ENCODE measurements around the gene EXOSC7.
A peak's percentile ranks its signal among the peaks of the same experiment; 100 is the strongest.

The EXOSC7 gene

GRCh38 chr3:45010811-45011333 lies 34.8 kb downstream of the EXOSC7 start:
- Histone ChIP-seq H4K8ac (ENCODE audit: low read depth, low read length) (no peak overlapping the region), H3K56ac (ENCODE audit: low read length) (no peak overlapping the region), H2AK5ac (ENCODE audit: low read length) (no peak overlapping the region), H3K27me3 (ENCODE audit: insufficient read depth, low read length, poor library complexity) (no peaks in the 10 kb centered on the region), H3K23ac (ENCODE audit: low read length) (no peak overlapping the region), H3K79me2 (ENCODE audit: control insufficient read depth, insufficient read depth, low read length) (no peaks in the 10 kb centered on the region), H2BK120ac (ENCODE audit: low read depth, low read length) (no peak overlapping the region), H3K36me3 (ENCODE audit: control insufficient read depth, insufficient read depth, low read length) (peaks cover 6% of the 10 kb centered on the region), H3K4ac (ENCODE audit: low read depth, low read length) (no peak overlapping the region), H3K27ac (ENCODE audit: low read depth, low read length) (no peak overlapping the region), H3K79me1 (ENCODE audit: low read length) (no peaks in the 10 kb centered on the region), H4K5ac (ENCODE audit: low read length) (no peak overlapping the region), H3K4me3 (ENCODE audit: low read length) (no peak overlapping the region), H3K4me2 (ENCODE audit: low read length) (no peak overlapping the region), H3K9ac (ENCODE audit: low read length) (no peak overlapping the region), H2BK15ac (replicated peaks; ENCODE audit: low read depth) (no peak overlapping the region), H3K18ac (ENCODE audit: low read length) (no peak overlapping the region), H3K4me1 (ENCODE audit: control insufficient read depth, low read depth, low read length) (no peaks in the 10 kb centered on the region), H2BK5ac (ENCODE audit: low read length) (no peak overlapping the region)
- no peak for DNase-seq
- WGBS (ENCODE audit: extremely low coverage, insufficient coverage, low lambda C conversion rate) = no CpG with 5 or more reads among the region's 3 CpGs

DNA sequence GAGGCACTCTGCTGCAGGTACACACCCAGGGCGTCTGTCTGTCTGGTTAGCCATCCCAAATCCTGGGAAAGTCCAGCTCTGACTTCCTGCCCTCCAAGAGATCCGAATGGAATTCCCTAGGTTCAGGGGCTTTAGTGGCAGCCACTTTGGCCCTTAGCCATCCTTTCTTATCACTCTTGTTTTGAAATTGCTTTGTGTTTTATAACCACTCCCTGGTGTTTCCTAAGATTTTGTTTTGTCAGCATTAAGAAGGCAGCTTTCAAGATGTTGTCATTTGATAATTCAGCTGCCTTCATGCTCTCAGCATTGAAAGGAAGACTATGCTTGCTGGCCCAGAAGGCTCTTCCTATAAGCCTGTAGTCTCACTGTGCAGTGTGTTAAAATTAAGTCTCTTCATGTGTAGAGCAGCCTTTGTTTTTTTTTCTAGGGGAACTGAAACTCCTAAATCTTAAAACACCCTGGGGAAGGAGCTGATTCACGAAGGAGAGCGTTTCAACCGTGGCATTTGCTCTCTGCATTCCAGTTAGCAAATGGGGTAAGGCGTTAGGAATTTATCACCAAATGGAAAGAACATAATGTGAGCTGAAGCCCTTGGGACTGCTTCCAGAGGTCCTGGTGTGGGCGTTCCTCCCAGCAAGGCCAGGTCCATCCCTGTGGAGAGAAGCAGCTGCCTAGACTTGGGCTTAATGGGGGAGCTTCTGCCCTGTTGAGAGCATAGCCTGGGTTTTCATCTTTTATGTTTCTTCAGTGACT lies 35.9 kb downstream of the EXOSC7 start:
- H4K5ac ChIP-seq (ENCODE audit: low read length) = no peak overlapping the region
- no peak overlapping the region for H3K9ac ChIP-seq (ENCODE audit: low read length)
- no peak overlapping the region for H3K18ac ChIP-seq (ENCODE audit: low read length)
- no peak overlapping the region for H3K4ac ChIP-seq (ENCODE audit: low read depth, low read length)
- H3K4me2 ChIP-seq (ENCODE audit: low read length) = no peak overlapping the region
- no peak overlapping the region for H2BK120ac ChIP-seq (ENCODE audit: low read depth, low read length)
- no peaks in the 10 kb centered on the region for H3K27me3 ChIP-seq (ENCODE audit: insufficient read depth, low read length, poor library complexity)
- no peak overlapping the region for H3K56ac ChIP-seq (ENCODE audit: low read length)
- H3K27ac ChIP-seq (ENCODE audit: low read depth, low read length) = peak overlapping the region; percentile 26
- no CpG with 5 or more reads among the region's 7 CpGs for WGBS (ENCODE audit: extremely low coverage, insufficient coverage, low lambda C conversion rate)
- no peak overlapping the region for H3K4me3 ChIP-seq (ENCODE audit: low read length)
- no peak overlapping the region for H2BK15ac ChIP-seq (replicated peaks; ENCODE audit: low read depth)
- peaks cover 5% of the 10 kb centered on the region for H3K36me3 ChIP-seq (ENCODE audit: control insufficient read depth, insufficient read depth, low read length)
- peak; percentile 91 for DNase-seq
- no peak overlapping the region for H4K8ac ChIP-seq (ENCODE audit: low read depth, low read length)
- H2AK5ac ChIP-seq (ENCODE audit: low read length) = no peak overlapping the region
- H3K79me2 ChIP-seq (ENCODE audit: control insufficient read depth, insufficient read depth, low read length) = no peaks in the 10 kb centered on the region
- no peak overlapping the region for H3K23ac ChIP-seq (ENCODE audit: low read length)
- H2BK5ac ChIP-seq (ENCODE audit: low read length) = no peak overlapping the region
- H3K79me1 ChIP-seq (ENCODE audit: low read length) = no peaks in the 10 kb centered on the region
- no peaks in the 10 kb centered on the region for H3K4me1 ChIP-seq (ENCODE audit: control insufficient read depth, low read depth, low read length)

GRCh38 chr3:45012577-45012976 lies 36.5 kb downstream of the EXOSC7 start:
- Histone ChIP-seq H4K8ac (ENCODE audit: low read depth, low read length) (no peak overlapping the region), H3K4ac (ENCODE audit: low read depth, low read length) (no peak overlapping the region), H3K56ac (ENCODE audit: low read length) (no peak overlapping the region), H3K36me3 (ENCODE audit: control insufficient read depth, insufficient read depth, low read length) (peaks cover 3% of the 10 kb centered on the region), H4K5ac (ENCODE audit: low read length) (no peak overlapping the region), H3K4me2 (ENCODE audit: low read length) (no peak overlapping the region), H2BK15ac (replicated peaks; ENCODE audit: low read depth) (no peak overlapping the region), H2BK120ac (ENCODE audit: low read depth, low read length) (no peak overlapping the region), H2BK5ac (ENCODE audit: low read length) (no peak overlapping the region), H3K4me3 (ENCODE audit: low read length) (no peak overlapping the region), H3K23ac (ENCODE audit: low read length) (no peak overlapping the region), H3K9ac (ENCODE audit: low read length) (no peak overlapping the region), H3K27ac (ENCODE audit: low read depth, low read length) (no peak overlapping the region), H3K4me1 (ENCODE audit: control insufficient read depth, low read depth, low read length) (no peaks in the 10 kb centered on the region), H3K79me2 (ENCODE audit: control insufficient read depth, insufficient read depth, low read length) (no peaks in the 10 kb centered on the region), H2AK5ac (ENCODE audit: low read length) (no peak overlapping the region), H3K27me3 (ENCODE audit: insufficient read depth, low read length, poor library complexity) (no peaks in the 10 kb centered on the region), H3K79me1 (ENCODE audit: low read length) (no peaks in the 10 kb centered on the region), H3K18ac (ENCODE audit: low read length) (no peak overlapping the region)
- DNase-seq = no peak
- WGBS (ENCODE audit: extremely low coverage, insufficient coverage, low lambda C conversion rate) = no CpG with 5 or more reads among the region's 4 CpGs

GRCh38 chr3:45016916-45017315 lies 40.9 kb downstream of the EXOSC7 start:
- H3K27ac ChIP-seq (ENCODE audit: low read depth, low read length) = no peak overlapping the region
- H4K5ac ChIP-seq (ENCODE audit: low read length) = no peak overlapping the region
- no CpG with 5 or more reads among the region's 2 CpGs for WGBS (ENCODE audit: extremely low coverage, insufficient coverage, low lambda C conversion rate)
- H3K23ac ChIP-seq (ENCODE audit: low read length) = no peak overlapping the region
- H3K27me3 ChIP-seq (ENCODE audit: insufficient read depth, low read length, poor library complexity) = no peaks in the 10 kb centered on the region
- no peak overlapping the region for H3K9ac ChIP-seq (ENCODE audit: low read length)
- H3K4ac ChIP-seq (ENCODE audit: low read depth, low read length) = no peak overlapping the region
- no peak overlapping the region for H4K8ac ChIP-seq (ENCODE audit: low read depth, low read length)
- no peak overlapping the region for H2BK120ac ChIP-seq (ENCODE audit: low read depth, low read length)
- no peak overlapping the region for H3K4me3 ChIP-seq (ENCODE audit: low read length)
- no peaks in the 10 kb centered on the region for H3K36me3 ChIP-seq (ENCODE audit: control insufficient read depth, insufficient read depth, low read length)
- no peak overlapping the region for H2AK5ac ChIP-seq (ENCODE audit: low read length)
- no peaks in the 10 kb centered on the region for H3K79me2 ChIP-seq (ENCODE audit: control insufficient read depth, insufficient read depth, low read length)
- no peaks in the 10 kb centered on the region for H3K79me1 ChIP-seq (ENCODE audit: low read length)
- no peak overlapping the region for H3K4me2 ChIP-seq (ENCODE audit: low read length)
- no peak overlapping the region for H2BK5ac ChIP-seq (ENCODE audit: low read length)
- H3K4me1 ChIP-seq (ENCODE audit: control insufficient read depth, low read depth, low read length) = no peaks in the 10 kb centered on the region
- no peak overlapping the region for H2BK15ac ChIP-seq (replicated peaks; ENCODE audit: low read depth)
- DNase-seq = no peak
- no peak overlapping the region for H3K18ac ChIP-seq (ENCODE audit: low read length)
- H3K56ac ChIP-seq (ENCODE audit: low read length) = no peak overlapping the region

GRCh38 chr3:45017821-45018220 lies 41.8 kb downstream of the EXOSC7 start:
- DNase-seq = no peak
- H3K18ac ChIP-seq (ENCODE audit: low read length) = no peak overlapping the region
- H2AK5ac ChIP-seq (ENCODE audit: low read length) = no peak overlapping the region
- H2BK120ac ChIP-seq (ENCODE audit: low read depth, low read length) = no peak overlapping the region
- no peak overlapping the region for H3K27ac ChIP-seq (ENCODE audit: low read depth, low read length)
- H3K79me1 ChIP-seq (ENCODE audit: low read length) = no peaks in the 10 kb centered on the region
- no peak overlapping the region for H3K4ac ChIP-seq (ENCODE audit: low read depth, low read length)
- no peaks in the 10 kb centered on the region for H3K36me3 ChIP-seq (ENCODE audit: control insufficient read depth, insufficient read depth, low read length)
- no peak overlapping the region for H4K8ac ChIP-seq (ENCODE audit: low read depth, low read length)
- no peak overlapping the region for H3K23ac ChIP-seq (ENCODE audit: low read length)
- no CpG with 5 or more reads among the region's 5 CpGs for WGBS (ENCODE audit: extremely low coverage, insufficient coverage, low lambda C conversion rate)
- H3K79me2 ChIP-seq (ENCODE audit: control insufficient read depth, insufficient read depth, low read length) = no peaks in the 10 kb centered on the region
- no peak overlapping the region for H3K56ac ChIP-seq (ENCODE audit: low read length)
- H3K9ac ChIP-seq (ENCODE audit: low read length) = no peak overlapping the region
- H3K4me3 ChIP-seq (ENCODE audit: low read length) = no peak overlapping the region
- no peak overlapping the region for H2BK5ac ChIP-seq (ENCODE audit: low read length)
- H3K27me3 ChIP-seq (ENCODE audit: insufficient read depth, low read length, poor library complexity) = no peaks in the 10 kb centered on the region
- H3K4me1 ChIP-seq (ENCODE audit: control insufficient read depth, low read depth, low read length) = peaks cover 4% of the 10 kb centered on the region
- no peak overlapping the region for H2BK15ac ChIP-seq (replicated peaks; ENCODE audit: low read depth)
- H3K4me2 ChIP-seq (ENCODE audit: low read length) = no peak overlapping the region
- H4K5ac ChIP-seq (ENCODE audit: low read length) = no peak overlapping the region

GRCh38 chr3:45020534-45020933 lies 44.5 kb downstream of the EXOSC7 start:
- Histone ChIP-seq H3K4me3 (ENCODE audit: low read length) (no peak overlapping the region), H4K8ac (ENCODE audit: low read depth, low read length) (no peak overlapping the region), H4K5ac (ENCODE audit: low read length) (no peak overlapping the region), H3K4me2 (ENCODE audit: low read length) (no peak overlapping the region), H3K27me3 (ENCODE audit: insufficient read depth, low read length, poor library complexity) (no peaks in the 10 kb centered on the region), H2BK5ac (ENCODE audit: low read length) (no peak overlapping the region), H3K27ac (ENCODE audit: low read depth, low read length) (no peak overlapping the region), H2BK120ac (ENCODE audit: low read depth, low read length) (no peak overlapping the region), H3K4me1 (ENCODE audit: control insufficient read depth, low read depth, low read length) (peaks cover 13% of the 10 kb centered on the region), H3K23ac (ENCODE audit: low read length) (no peak overlapping the region), H3K4ac (ENCODE audit: low read depth, low read length) (no peak overlapping the region), H3K79me1 (ENCODE audit: low read length) (no peaks in the 10 kb centered on the region), H3K79me2 (ENCODE audit: control insufficient read depth, insufficient read depth, low read length) (no peaks in the 10 kb centered on the region), H2AK5ac (ENCODE audit: low read length) (no peak overlapping the region), H3K9ac (ENCODE audit: low read length) (no peak overlapping the region), H2BK15ac (replicated peaks; ENCODE audit: low read depth) (no peak overlapping the region), H3K56ac (ENCODE audit: low read length) (no peak overlapping the region), H3K36me3 (ENCODE audit: control insufficient read depth, insufficient read depth, low read length) (no peaks in the 10 kb centered on the region), H3K18ac (ENCODE audit: low read length) (no peak overlapping the region)
- no peak for DNase-seq
- no CpG with 5 or more reads among the region's 8 CpGs for WGBS (ENCODE audit: extremely low coverage, insufficient coverage, low lambda C conversion rate)

All from mesendoderm (in vitro differentiated cells).